Transverse colon (tissue), 4 donors: Measurements from ENCODE around the gene RAB8B. TPM values are rescaled to one million over a fixed set of nuclear protein-coding genes. Genes with fewer than 3 reads are reported as not detected.

Experiments used
- DNase-seq: peaks from one replicate; pipeline ENCODE4 v3.0.0-alpha.2; 2019
- H3K27ac ChIP-seq, 4 donors: fragments of 200-600 bp; sonication (generic); 2 replicates each; pipeline ENCODE4 v1.5.1; 2016 to 2018; ENCODE audit warnings: inconsistent platforms in 4 of 4
- H3K27me3 ChIP-seq: fragments of 200-600 bp; sonication (generic); 2 replicates; pipeline ENCODE4 v1.5.1; 2017; ENCODE audit warnings: inconsistent platforms
- H3K36me3 ChIP-seq, 4 donors: fragments of 200-600 bp; sonication (generic); 2 replicates each; pipeline ENCODE4 v1.5.1; 2017 to 2019; ENCODE audit warnings: inconsistent platforms in 4 of 4
- H3K4me1 ChIP-seq, 4 donors: fragments of 200-600 bp; sonication (generic); 2 replicates each; pipeline ENCODE4 v1.5.1; 2017 to 2020; ENCODE audit warnings: inconsistent platforms in 4 of 4
- H3K4me3 ChIP-seq, 4 donors: fragments of 200-600 bp; sonication (generic); 1 replicate in 1 of 4; 2 replicates in 3 of 4; pipeline versions ENCODE4 v1.5.1 to v1.6.1; 2017 to 2019; ENCODE audit warnings: inconsistent platforms in 4 of 4
- H3K9me3 ChIP-seq, 2 donors: fragments of 200-600 bp; sonication (generic); 2 replicates each; pipeline ENCODE4 v1.5.1; 2017 to 2019; ENCODE audit warnings: inconsistent platforms in 2 of 2
- EP300 ChIP-seq: sonication (generic); formaldehyde crosslinking; IDR thresholded peaks from one replicate; pipeline ENCODE4 v1.6.1; 2017; ENCODE audit warnings: antibody characterized with exemption, low read depth
- POLR2A ChIP-seq: fragments of 450-650 bp; IDR thresholded peaks from one replicate; pipeline ENCODE4 v1.6.1; 2016; ENCODE audit warnings: antibody characterized with exemption, mild to moderate bottlenecking, moderate library complexity
- POLR2AphosphoS5 ChIP-seq, 3 donors: sonication (generic); formaldehyde crosslinking; IDR thresholded peaks; one replicate each; pipeline ENCODE4 v1.6.1; 2016; ENCODE audit warnings: antibody characterized with exemption in 3 of 3
- WGBS, 2 donors: methylation state at CpG; one replicate each; pipeline ENCODE4 v1.1.5; 2018; ENCODE audit warnings: low coverage in 1 of 2; 5-methylcytosine and 5-hydroxymethylcytosine counted together
- in situ Hi-C, 4 donors: fragments of 200-750 bp; cut with MboI; loops; one replicate each; pipeline versions ENCODE4 v1.15.0 to v1.15.1; 2017; ENCODE audit warnings: low sequenced_read_pairs in 3 of 4, low pct_ligation_motif_present in 1 of 4, low pct_unique_long_range_greater_than_20kb in 1 of 4
- intact Hi-C: fragments of 100-400 bp; cut with DNase I; formaldehyde crosslinking; loops from one replicate; pipeline ENCODE4 v1.15.1; 2023; ENCODE audit warnings: low total_unique reads
- total RNA-seq, 4 donors: library from RNA; depleted of rRNA; stranded (reverse); fragments of >200 nt; gene quantifications; one replicate each; pipeline ENCODE4 v1.1.0, GENCODE V29; 2016
- TF ChIP-seq, protein P1 (sequence below), 5 experiments: fragments of 200-600 bp in 3 of 5; fragments of 450-650 bp in 2 of 5; sonication (generic) in 3 of 5; IDR thresholded peaks; 1 replicate in 2 of 5; 2 replicates in 3 of 5; pipeline ENCODE4 v1.5.1; 2016 to 2017; ENCODE audit warnings: antibody characterized with exemption in 5 of 5, inconsistent platforms in 3 of 5, mild to moderate bottlenecking in 2 of 5, moderate library complexity in 1 of 5

The RAB8B gene
- total RNA-seq, 4 donors from 2014 or later, result 3.2 to 25.4 (median 9.5) TPM

DNA sequence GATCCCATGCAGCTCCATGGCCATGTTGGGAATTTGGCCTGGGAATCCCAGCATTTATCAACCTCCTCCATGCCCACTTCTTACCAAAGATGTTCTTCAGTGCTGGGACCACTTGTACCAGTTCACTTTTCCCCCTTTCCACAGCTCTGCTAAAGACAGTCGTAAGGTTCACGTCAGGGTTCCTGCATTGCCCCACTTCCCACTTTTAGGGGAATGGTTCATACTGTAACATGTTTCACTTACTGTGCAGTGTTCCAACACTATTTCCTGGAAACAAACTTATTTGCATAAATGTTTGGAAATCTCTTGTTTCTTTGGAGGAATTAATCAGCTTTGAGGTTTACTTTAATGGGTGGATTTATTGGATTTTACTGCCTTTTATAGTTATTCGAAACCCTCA lies 105.0 kb downstream of the RAB8B start:
- H3K4me1 ChIP-seq, result peaks cover 0 to 10% (median 4%) of the 10 kb centered on the region in 4 donors
- no peaks in the 10 kb centered on the region for H3K36me3 ChIP-seq
- H3K4me3 ChIP-seq, result no peak overlapping the region
- DNase-seq, result no peak
- intact Hi-C loops (no loop called here), in situ Hi-C loops (loop anchor here (5.0 to 25.0 kb wide), 4 partner anchors 108 to 293 kb away; partner anchors contain the start of gene FBXL22 (in 1 of the 4))
- TF ChIP-seq POLR2AphosphoS5 (IDR thresholded peaks at IDR 0.05), result no peak
- TF ChIP-seq EP300, result no peak
- TF ChIP-seq, protein P1, sequence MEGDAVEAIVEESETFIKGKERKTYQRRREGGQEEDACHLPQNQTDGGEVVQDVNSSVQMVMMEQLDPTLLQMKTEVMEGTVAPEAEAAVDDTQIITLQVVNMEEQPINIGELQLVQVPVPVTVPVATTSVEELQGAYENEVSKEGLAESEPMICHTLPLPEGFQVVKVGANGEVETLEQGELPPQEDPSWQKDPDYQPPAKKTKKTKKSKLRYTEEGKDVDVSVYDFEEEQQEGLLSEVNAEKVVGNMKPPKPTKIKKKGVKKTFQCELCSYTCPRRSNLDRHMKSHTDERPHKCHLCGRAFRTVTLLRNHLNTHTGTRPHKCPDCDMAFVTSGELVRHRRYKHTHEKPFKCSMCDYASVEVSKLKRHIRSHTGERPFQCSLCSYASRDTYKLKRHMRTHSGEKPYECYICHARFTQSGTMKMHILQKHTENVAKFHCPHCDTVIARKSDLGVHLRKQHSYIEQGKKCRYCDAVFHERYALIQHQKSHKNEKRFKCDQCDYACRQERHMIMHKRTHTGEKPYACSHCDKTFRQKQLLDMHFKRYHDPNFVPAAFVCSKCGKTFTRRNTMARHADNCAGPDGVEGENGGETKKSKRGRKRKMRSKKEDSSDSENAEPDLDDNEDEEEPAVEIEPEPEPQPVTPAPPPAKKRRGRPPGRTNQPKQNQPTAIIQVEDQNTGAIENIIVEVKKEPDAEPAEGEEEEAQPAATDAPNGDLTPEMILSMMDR (IDR thresholded peaks at IDR 0.05), result no peak
- TF ChIP-seq POLR2A, result no peak
- no peaks in the 10 kb centered on the region for H3K9me3 ChIP-seq
- 44 to 75% methylated on average over 1 to 3 of the region's 3 CpGs for WGBS, 2 donors
- no peaks in the 10 kb centered on the region for H3K27me3 ChIP-seq
- no peak overlapping the region for H3K27ac ChIP-seq

DNA sequence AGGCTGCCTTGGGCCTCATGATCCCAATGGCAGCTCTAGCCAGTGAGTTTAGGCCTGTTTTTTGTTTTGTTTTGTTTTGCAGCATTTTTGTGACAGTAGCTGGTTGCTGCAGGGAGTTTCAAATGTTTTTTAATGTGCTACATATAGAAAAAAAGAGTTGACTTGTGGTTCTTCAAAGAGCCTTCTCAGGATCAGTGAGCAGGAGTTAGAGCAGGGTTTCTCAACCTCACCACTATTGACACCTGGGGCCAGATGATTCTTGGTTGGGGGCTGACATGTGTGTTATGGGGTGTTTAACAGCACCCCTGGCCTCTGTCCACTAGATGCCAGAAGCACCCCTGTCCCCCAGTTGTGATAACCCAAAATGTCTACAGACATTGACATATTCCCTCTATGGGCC lies 105.9 kb downstream of the RAB8B start:
- TF ChIP-seq, protein P1 (IDR thresholded peaks at IDR 0.05), result no peak
- TF ChIP-seq POLR2A (no peak), POLR2AphosphoS5 (IDR thresholded peaks at IDR 0.05) (no peak), EP300 (no peak)
- in situ Hi-C loops, result loop anchor here in 3 of 4 donors (10.0 to 25.0 kb wide), 3 partner anchors 109 to 292 kb away; partner anchors contain the start of gene FBXL22 (in 1 of the 3)
- intact Hi-C loops, result no loop called here

DNA sequence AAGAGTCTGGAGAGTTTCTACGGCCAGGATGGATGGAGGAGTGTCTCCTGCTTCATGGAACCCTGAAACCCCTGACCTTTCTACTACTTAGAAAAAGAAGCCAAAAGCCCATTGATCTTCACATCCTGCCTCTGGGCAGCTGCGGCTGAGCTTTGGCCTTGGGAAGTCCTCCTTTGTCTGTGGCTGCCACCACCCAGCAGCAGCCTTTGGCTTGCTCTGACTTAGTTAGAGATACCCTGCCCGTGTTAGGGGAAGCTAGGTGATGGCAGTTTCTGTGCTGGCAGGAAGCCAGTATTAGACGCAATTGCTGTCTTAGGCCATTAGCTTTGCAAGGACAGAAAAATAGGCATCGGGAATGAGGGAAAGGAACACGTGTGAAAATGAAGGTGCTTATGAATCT lies 106.8 kb downstream of the RAB8B start:
- no peaks in the 10 kb centered on the region for H3K9me3 ChIP-seq
- H3K27ac ChIP-seq, result no peak overlapping the region
- no peak for DNase-seq
- no peak overlapping the region for H3K4me3 ChIP-seq
- intact Hi-C loops, result no loop called here
- TF ChIP-seq EP300 (no peak), POLR2AphosphoS5 (IDR thresholded peaks at IDR 0.05) (no peak), POLR2A (no peak)
- TF ChIP-seq, protein P1 (IDR thresholded peaks at IDR 0.05), result no peak
- in situ Hi-C loops, result loop anchor here in 3 of 4 donors (10.0 to 25.0 kb wide), 3 partner anchors 109 to 291 kb away; partner anchors contain the start of gene FBXL22 (in 1 of the 3)
- peaks cover 0 to 7% (median 3%) of the 10 kb centered on the region in 4 donors for H3K4me1 ChIP-seq
- H3K27me3 ChIP-seq, result no peaks in the 10 kb centered on the region
- peaks cover 0 to 3% (median 0%) of the 10 kb centered on the region in 4 donors for H3K36me3 ChIP-seq
- WGBS, 2 donors, result 85 to 100% methylated on average over 2 to 6 of the region's 6 CpGs

More for the DNA sequence above, 105.9 kb downstream of the RAB8B start:
- Histone ChIP-seq H3K27ac (no peak overlapping the region), H3K4me3 (no peak overlapping the region), H3K9me3 (no peaks in the 10 kb centered on the region), H3K27me3 (no peaks in the 10 kb centered on the region), H3K36me3 (no peaks in the 10 kb centered on the region), H3K4me1 (peaks cover 0 to 10% (median 4%) of the 10 kb centered on the region in 4 donors)
- DNase-seq, result no peak

DNA sequence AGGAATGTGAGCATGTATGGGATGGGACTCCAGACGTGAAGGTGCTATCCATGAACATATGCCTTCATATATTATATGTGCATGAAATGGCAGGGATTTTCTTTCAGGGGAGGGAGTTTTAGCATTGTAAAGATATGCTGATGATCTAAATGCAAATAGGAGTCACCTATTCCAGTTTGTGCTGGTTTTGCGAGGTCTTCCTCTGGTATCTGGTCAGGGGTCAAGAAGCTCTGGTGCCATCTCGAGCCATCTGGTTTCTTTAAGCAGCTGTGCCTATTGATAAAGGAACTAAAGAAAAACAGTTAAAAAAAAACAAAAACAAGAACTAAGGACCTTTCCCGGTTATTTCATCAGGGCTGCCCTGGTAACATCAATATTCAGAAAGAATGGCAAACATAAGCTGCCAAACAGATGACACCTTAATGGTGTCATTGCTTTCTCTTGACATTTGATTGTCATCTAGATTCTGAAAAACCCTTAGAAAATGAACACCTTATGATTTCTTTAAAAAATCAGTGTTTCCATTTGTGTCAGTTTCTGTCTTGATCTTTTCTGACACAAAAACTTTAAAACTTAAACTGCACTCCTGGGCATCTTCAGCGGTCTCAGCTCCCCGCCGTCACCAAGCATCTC lies 110.7 kb downstream of the RAB8B start:
- TF ChIP-seq EP300, result no peak
- TF ChIP-seq, protein P1 (IDR thresholded peaks at IDR 0.05), result no peak
- no peak for TF ChIP-seq POLR2A
- no peak for TF ChIP-seq POLR2AphosphoS5 (IDR thresholded peaks at IDR 0.05)
- intact Hi-C loops (no loop called here), in situ Hi-C loops (loop anchor here in 3 of 4 donors (10.0 to 25.0 kb wide), 3 partner anchors 105 to 287 kb away; partner anchors contain the start of gene FBXL22 (in 1 of the 3))
- DNase-seq, result no peak
- Histone ChIP-seq H3K27me3 (no peaks in the 10 kb centered on the region), H3K36me3 (peaks cover 0 to 3% (median 0%) of the 10 kb centered on the region in 4 donors), H3K4me1 (no peaks in the 10 kb centered on the region), H3K9me3 (no peaks in the 10 kb centered on the region), H3K4me3 (no peak overlapping the region), H3K27ac (no peak overlapping the region)
- 87 to 92% methylated on average over 6 to 7 of the region's 7 CpGs for WGBS, 2 donors
